HG02840 (cell line): ENCODE measurements around the gene LOXHD1.

Experiments used
- ATAC-seq: cut with Tn5 transposase; IDR thresholded peaks from one replicate; pipeline ENCODE4 v1.9.1; 2021; ENCODE audit warnings: mild to moderate bottlenecking, moderate library complexity, moderate number of reproducible peaks; ENCODE audit not compliant: unreplicated experiment, low FRiP score

The LOXHD1 gene

DNA sequence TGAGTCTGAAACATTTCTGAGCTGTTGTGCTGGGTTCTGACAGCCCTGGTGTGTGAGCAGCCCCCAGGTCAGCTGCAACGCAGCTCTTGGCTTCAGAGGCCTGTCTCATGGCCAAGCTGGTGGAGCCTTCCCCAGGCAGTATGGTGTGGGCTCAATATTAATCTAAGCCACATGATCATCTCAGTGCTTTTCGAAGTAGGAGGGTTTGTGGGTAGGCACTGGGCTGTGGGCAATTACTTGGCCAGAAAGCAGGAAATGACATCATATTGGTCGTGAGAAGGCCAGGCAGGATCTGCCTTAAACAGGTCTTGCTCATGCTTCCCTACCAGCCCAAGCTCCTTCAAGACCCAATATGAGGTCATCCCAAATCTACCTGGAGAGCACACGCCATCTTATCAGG lies 26.9 kb downstream of the LOXHD1 start:
- ATAC-seq: no peak

DNA sequence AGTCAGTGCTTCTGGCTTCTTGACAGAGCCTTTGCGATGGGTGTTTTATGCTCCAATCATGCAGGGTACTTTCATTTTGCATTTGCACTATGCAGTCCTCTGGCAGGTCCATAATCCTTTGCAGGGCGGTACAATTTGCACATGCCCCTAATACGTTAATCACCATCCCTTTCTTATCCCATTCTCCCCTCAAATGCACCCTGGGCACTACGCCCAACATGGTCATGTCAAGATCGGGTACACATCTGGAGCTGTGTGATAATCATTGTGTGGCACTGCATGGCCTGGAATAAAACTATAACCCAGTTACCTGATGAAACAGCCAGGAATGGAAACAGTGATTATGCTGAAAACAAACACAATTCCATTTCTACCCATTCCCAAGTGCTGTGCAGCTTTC lies 27.7 kb downstream of the LOXHD1 start:
- ATAC-seq: no peak

DNA sequence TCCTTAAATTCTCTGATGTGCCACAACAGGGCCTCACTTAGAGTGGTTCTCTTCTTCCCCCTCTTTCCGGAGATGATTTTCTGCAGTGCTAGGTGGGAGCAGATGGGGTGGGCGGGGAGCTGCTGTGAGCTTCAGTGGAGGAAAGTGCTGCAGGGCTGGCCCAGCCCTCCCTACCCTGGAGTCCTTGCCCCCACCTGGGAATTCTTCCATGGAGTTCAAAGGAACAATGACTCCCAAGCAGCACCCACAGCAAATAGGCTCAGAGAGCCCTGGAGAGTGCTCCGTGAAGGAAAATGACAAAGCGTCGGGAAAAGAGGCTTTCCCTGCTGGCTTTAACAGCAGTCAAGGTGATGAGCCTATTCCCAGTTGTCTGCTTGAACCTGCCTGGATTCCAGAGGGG lies 28.8 kb downstream of the LOXHD1 start:
- ATAC-seq: no peak

DNA sequence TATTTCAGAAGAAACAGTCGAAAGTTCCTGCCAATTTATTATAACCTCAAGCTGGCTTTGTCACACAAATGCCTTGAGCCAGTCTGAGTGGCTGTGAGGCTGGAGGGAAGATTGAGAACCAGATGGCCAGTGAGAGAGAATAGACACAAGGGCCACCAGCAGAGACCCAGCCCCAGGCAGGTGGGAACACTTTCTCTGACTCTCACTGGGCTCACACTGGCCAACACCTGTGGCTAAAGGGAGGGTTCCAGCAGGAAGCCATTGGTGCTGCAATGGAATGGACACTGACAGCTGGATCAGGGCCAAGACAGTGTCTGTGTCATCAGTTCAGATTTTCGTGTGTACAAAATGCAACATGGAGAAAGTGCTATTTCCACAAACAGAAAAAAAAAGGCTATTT lies 29.9 kb downstream of the LOXHD1 start:
- ATAC-seq: no peak

DNA sequence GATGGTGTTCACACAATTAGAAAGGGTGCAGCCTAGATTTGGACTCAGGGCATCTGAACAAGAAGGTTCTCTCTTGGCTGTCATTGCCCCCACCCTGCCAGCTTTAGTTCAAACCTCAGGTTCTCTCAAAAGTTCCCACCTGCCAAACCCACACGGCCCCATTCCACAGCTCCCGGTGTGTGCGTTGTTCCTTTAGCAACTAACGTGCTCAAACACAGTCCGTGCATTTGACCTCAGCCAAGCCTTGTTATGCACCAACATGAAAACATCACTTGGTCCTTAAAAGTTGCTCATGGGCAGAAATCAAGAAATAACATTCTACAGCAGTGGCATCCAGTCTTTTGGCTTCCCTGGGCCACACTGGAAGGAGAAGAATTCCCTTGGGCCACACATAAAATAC lies 32.0 kb downstream of the LOXHD1 start:
- no peak for ATAC-seq

DNA sequence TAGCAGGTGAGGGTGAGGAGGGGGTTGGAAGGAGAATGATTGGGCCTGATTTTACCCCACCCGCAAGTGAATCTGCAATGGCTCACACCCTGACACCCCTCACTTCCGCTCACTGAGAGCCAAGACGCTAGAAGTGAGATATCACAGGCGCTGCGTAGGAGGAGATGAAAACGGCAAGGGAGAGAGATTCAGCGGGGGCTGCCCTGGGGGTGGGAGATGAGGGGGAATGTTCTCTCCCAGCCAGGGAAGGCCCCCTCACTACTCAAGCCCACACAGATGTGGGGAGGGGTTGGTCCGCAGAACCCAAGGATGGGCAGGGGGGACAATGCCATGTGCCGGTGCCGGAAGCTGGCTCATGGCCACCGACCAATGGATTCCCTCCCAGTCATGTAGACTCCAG lies 32.9 kb downstream of the LOXHD1 start:
- ATAC-seq: no peak

DNA sequence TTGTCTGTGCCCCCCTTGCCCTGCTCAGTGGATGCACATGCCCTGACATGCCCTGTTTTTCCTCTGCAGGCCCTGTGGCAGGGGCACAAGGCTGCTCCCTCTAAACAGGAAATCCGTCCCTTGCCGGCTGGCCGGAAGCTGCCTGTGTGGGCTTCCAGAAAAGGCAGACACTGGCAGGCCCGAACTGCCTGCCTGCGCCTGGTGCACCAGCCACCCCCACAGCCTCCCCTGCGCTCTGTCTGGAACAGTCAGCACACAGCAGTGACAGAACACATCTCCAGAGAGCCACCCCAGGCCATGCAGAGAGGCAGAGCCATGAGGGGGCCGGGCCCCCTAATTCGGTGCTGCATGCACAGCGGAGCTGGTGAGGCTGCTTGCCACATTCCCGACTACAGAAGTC lies 33.5 kb downstream of the LOXHD1 start:
- ATAC-seq: no peak

DNA sequence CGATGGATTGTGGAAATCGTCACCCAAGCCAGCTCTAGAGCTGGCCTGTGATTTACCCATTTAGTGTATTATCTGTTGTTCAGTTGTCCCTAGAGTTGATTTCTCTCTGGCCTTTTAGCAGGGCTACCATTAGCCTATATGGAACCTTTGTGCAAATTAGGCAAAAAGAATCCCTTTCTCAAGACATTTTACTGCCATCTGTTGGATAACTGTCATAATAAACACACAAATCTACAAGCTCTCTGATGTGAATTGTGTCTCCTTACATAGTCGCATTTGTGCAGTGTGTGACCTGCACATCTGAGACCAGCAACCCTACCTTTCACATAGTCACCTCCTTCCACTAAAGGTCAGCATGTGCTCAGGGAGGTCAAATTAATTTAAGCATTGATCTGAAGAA lies 34.0 kb downstream of the LOXHD1 start:
- ATAC-seq: no peak

DNA sequence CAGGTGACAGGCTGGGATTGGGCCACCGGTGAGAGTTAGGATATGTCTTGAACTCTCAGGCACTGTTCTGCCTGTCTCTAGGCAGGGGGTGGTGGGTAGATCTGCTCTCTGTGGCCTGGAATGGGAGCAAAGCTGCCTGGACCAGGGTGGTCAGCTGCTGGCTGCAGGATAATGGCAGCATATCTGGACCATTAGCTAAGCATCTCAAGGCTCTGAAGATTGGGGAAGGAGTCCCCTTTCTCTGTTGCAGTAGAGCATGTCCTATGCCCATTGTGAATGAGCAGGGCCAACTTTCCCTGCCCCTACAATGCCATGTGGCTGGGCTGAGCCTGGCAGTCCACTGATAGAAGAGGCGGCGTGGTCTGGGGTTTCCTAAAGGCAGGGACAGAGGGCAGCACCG lies 34.6 kb downstream of the LOXHD1 start:
- no peak for ATAC-seq

DNA sequence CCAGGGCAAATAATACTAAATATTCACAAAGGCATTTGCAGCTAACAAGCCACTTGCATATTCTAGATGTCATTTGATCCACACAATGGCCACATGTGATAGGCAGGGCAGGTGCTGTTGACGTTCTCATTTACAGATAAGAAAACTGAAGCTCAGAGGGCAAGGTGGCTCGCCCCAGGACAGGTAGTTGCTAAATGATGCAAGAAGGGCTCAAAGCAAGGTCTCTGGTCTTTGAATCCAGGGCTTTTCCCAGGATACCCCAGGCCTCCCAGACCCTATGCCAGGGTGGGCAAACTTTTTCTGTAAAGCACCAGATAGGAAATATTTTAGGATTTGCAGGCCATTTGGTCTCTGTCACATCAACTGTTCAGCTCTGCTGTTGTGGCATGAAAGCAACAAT lies 35.1 kb downstream of the LOXHD1 start:
- no peak for ATAC-seq

DNA sequence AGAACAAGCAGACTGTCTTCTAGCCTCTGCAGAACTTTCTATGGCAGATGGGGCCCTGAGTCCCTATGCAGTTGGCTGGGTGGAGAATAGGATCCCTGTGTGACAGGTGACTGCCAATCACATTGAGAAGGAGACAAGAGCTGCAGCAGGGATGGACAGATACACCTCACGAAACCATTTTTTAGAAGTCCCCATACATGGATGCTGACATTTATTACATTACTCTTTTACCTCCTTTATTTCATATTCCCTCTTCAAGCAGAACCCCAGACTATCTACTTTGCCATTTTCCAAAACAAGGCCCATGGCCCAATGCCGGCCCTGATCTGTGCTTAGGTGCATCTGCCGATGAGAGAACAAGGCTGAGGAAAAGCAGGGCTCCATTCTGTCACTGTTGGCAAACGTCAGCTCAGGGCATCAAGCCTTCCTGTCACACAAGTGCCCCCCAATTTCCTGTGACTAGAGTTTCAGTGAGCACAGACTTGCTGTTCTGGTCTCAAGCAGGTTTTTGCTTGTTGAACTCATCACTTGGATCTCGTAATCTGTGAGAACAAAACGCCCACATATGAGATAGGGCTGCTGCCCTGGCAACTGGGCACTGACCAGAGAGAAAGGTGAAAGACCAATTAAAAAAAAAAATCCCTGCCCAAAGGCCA lies 35.8 kb downstream of the LOXHD1 start:
- ATAC-seq: no peak

DNA sequence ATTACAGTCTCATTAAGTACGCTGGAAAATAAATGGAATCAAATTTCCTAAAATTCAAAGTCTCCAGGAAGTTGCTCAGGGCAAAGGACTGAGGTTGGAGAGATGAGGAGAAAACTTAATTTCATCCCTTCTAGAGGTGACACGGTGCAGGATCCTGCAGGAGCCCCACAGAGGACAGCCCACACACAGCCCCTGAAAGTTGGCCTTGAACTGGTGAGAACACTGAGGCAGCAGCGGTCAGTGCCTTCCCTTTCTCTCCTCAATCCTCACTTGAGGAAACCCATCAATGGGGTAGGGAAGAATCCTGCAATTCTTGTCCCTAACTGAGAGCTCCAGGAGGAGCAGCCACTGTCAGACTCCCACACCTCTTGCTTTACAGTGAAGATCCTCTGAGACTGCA lies 37.5 kb downstream of the LOXHD1 start:
- no peak for ATAC-seq

DNA sequence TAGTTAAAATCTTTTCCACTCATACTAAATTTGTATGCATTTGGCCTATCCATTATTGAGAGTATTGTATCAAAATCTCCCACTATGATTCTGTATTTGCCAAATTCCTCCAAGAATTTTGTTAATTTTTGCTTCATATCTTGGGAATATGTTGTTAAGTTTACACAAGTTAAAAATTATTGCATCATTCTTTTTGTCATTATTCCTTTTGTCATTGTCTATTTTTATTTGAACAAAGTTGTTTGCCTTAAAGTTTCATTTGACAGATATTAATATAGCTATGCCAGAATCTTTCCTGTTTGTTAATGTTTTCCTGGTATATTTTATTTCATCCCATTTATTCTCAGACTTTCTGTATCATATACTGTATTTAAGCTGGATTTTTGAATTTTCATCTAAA lies 41.3 kb downstream of the LOXHD1 start:
- no peak for ATAC-seq

DNA sequence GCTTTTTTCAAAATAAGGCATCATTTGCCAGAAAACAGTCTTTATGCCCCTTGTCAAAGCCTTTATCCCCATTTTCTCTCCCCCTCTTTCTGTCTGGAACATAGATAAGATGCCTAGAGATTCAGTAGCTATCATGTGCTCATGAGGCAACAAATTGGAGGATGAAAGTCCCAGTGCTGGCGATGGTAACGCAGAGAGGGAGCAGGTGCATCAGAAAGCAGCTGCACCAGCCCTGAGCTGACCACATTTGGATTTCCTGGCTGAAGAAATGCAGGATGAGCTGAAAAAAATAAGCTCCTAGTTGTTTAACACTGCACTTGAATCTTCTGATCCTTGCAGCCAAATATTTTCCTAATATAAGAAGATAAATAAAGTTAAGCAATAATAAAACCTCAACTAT lies 48.0 kb downstream of the LOXHD1 start:
- ATAC-seq: no peak

DNA sequence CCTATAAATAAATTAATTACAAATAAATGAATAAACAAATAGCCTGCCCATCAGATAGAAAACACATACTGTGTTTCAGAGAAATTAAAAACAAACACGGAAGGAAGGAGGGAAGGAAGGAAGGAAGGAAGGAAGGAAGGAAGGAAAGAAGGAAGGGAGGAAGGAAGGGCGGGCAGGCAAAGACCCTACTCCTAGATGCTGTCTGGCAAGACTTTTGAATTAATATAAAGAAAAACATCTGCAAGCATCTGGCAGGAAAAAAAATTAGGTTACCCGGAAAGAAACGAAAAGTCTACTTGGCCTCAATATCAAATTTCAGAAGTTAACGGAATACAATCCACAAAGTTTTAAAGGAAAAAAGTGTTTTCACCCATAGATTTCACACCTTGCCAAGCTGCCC lies 49.1 kb downstream of the LOXHD1 start:
- ATAC-seq: no peak

DNA sequence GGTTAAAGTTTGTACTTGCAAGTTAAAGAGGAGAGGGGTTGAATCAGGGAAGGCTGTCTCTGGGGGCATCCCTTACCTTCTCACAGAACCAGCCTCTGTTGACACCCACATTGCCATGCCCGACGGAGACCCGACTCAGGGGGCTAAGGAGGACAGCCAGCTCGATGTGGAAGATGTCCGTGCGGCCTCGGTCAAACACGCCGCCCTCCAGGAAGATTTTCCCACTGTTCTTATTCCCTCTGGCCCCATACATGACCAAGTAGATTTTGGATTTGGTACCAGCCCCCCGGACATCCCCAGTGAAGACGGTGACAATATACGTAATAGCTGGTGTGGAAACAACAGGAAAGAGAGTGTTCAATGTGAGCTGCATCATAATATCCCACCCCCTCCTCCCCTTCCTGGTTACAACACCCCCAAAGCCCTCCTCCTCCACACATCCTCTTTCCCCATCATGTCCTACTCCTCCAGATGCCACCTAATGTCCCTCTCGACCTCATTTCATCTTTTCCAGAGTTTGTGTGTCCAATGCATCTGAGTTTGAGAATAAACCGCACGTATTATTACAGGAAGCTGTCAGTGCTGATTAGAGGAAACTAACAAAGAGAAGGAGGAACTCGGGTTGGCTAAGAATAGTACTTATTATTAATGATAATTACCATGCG lies 55.7 kb downstream of the LOXHD1 start:
- ATAC-seq: no peak

DNA sequence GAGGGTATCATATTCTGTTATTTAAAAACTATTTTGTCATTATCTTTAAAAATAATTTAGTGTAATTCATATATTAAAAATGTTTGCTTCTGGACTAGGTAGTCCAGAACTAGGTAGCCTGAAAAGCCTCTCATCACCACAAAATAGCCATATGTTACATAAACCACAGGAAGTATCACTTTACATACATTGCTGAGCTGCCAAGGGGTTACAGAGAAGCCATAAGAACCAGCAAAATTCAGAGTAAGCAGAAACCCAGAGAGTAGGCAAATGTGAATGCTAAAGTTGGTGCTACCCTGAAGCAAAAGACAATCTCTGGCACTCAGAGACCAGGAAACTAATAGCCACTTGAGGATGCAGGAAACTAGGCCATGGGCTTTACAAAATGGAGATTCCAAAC lies 60.9 kb downstream of the LOXHD1 start:
- ATAC-seq: no peak

DNA sequence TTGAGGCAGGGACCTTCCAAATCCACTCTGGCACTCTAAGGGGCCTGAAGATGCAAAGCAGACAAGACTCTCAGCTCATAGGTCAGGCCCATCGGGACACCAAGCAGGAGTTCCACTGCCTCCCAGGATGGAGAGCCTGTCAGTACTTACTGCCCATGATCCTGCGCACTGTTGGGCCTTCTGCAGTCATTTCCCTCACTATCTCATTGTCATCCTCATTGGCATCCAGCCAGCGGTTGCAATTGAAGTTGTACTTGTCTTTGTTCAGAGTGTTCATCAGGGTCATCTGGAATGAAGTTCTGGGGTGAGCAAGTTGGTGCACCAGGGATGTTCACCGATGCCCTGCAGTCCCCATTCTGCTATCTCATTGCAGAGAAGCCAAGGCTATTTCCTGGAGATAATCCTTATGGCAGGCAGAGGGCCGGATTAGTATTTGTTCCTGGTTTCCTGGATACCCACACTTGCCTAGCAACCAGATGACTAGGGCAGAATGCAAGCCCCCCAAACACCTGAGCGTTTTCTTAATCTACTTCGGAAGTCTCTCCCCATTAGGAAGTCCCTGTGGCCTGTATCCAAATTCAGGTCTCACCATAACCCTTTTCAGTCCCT lies 65.1 kb downstream of the LOXHD1 start:
- no peak for ATAC-seq

DNA sequence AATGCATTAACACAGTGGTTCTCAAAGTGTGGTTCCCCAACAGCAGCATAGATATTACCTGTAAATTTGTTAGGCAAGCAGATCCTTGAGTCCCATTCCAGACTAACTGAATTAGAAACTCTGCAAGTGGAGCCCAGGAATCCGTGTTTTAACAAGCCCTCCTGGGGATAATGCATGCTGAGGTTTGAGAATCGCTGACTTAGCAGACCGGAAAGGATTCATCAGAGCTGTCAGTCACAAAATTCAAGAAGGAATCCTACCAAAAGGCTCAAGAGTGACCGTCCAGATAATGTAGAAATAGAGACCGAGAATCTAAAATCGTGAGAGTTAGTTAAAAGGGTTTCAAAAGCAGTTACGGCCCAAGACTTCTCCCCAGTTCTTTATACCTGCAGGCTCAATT lies 66.9 kb downstream of the LOXHD1 start:
- ATAC-seq: no peak

DNA sequence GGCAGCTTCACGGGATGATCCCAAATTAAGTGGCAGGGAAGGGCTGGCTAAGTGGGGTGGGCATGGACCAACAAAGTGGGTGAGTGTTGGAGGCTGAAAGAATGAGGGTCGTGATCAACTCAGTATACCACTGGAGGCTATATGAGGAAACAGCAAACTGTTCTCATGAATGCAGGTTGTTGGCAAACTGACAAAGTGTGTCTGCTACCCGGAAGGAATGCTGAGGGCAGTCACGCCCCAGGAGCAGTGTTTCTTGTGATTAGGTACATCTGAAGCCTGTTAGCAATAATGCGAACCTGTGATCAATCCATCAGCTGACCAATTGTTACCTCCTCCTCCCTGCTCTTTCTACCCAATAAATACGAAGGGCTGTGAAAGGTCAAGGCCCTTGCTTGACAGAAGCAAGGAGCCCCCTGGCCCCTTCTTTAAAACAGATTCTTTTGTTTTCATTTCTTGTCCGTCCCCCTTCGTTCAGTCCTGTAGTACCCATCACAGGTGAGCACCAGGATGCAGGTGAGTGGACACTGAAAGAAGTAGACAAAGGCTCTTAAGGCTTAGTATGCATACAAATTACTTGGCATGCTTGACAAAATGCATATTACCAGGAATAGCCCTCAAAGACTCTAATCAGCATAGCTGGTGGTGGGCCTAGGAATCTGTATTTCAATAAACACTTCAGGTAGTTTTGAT lies 67.9 kb downstream of the LOXHD1 start:
- ATAC-seq: no peak

DNA sequence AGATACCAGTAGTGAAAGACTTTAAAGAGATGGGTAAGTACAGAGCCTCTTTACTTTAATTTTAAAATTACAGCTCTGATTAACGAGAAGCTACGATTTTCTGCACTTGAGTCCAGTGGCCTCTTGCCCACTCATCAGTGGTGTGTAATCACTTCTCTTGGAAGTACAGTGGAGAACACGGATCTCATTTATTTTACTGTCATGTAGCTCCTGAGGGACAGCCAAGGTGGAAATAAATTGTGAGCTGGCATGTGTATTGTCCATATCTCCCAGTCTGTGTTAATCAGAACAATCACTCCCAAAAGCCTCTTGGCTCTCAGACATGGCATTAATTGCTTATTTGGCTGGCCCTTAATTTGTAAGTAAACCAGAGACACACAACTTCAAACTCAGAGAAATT lies 69.4 kb downstream of the LOXHD1 start:
- ATAC-seq: no peak

DNA sequence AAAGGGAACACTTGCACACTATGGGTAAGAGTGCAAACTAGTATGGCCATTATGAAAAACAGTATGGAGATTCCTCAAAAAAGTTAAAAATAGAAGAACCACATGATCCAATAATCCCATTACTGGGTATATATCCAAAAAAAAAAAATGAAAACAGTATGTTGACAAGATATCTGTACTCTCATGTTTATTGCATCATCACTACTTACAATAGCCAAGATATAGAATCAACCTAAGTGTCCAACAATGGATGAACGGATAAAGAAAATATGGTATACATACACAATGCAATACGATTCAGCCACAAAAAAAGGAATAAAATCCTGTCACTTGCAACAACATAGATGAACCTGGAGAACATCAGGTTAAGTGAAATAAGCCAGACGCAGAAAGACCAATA lies 73.3 kb downstream of the LOXHD1 start:
- no peak for ATAC-seq
